IMR-90 (cell line): ENCODE measurements around the gene B3GAT3. TPM values are rescaled to one million over a fixed set of nuclear protein-coding genes. Genes with fewer than 3 reads are reported as not detected.
"Not testable (repeated sequence)": the region's sequence is repeated elsewhere in the genome, so short reads cannot be mapped to it uniquely, and the experiment has no call there.

Experiments used
- ATAC-seq: fragments of 200-7000 bp; cut with Tn5 transposase; 2 replicates; pipeline ENCODE4 v1.9.1; 2020; ENCODE audit warnings: low read depth, mild to moderate bottlenecking, moderate library complexity
- BruUV-seq: library from RNA; stranded (reverse); fragments of 400-500 nt; replicated peaks from 2 replicates; lab custom pipeline; 2021; lab: Mats Ljungman, UMichigan
- CTCF ChIA-PET: fragments of 300-600 bp; formaldehyde crosslinking; extraction: SDS; loops from one replicate; lab custom pipeline; 2021; ENCODE audit warnings: antibody characterized with exemption; lab: Yijun Ruan, JAX
- POLR2A ChIA-PET: fragments of 300-600 bp; sonication (Branson Sonifier 250); formaldehyde crosslinking; loops from one replicate; lab custom pipeline; 2022; ENCODE audit warnings: antibody characterized with exemption; ENCODE audit not compliant: unreplicated experiment; lab: Charles Lee
- DNase-seq: peaks from one replicate; pipeline ENCODE4 v3.0.0; 2013
- H2AFZ ChIP-seq: replicated peaks from 2 replicates; pipeline ENCODE3; 2013; ENCODE audit warnings: low read length, mild to moderate bottlenecking; ENCODE audit not compliant: poor library complexity
- H2AK5ac ChIP-seq: 2 replicates; pipeline ENCODE4 v1.6.1; 2013; ENCODE audit warnings: low read depth, low read length, inconsistent platforms
- H2AK9ac ChIP-seq: replicated peaks from 2 replicates; pipeline ENCODE3; 2013; ENCODE audit warnings: mild to moderate bottlenecking, low read depth, low read length, moderate library complexity; ENCODE audit not compliant: poor library complexity
- H2BK120ac ChIP-seq: 2 replicates; pipeline ENCODE4 v1.6.1; 2013; ENCODE audit warnings: low read depth, low read length, inconsistent platforms
- H2BK15ac ChIP-seq: 3 replicates; pipeline ENCODE4 v1.6.1; 2013; ENCODE audit warnings: low read depth, low read length, inconsistent platforms
- H2BK20ac ChIP-seq: 2 replicates; pipeline ENCODE4 v1.6.1; 2013; ENCODE audit warnings: low read depth, mild to moderate bottlenecking, inconsistent platforms, low read length, moderate library complexity
- H2BK5ac ChIP-seq: 2 replicates; pipeline ENCODE4 v1.6.1; 2013; ENCODE audit warnings: mild to moderate bottlenecking, low read depth, low read length, inconsistent platforms; ENCODE audit not compliant: poor library complexity, severe bottlenecking
- H3K14ac ChIP-seq: replicated peaks from 2 replicates; pipeline ENCODE4 v1.6.1; 2013; ENCODE audit warnings: low read depth, low read length, inconsistent platforms
- H3K18ac ChIP-seq: 2 replicates; pipeline ENCODE4 v1.6.1; 2013; ENCODE audit warnings: low read depth, low read length, control low read depth
- H3K23ac ChIP-seq: 2 replicates; pipeline ENCODE4 v1.6.1; 2013; ENCODE audit warnings: low read depth, low read length, inconsistent platforms
- H3K27ac ChIP-seq: 2 replicates; pipeline ENCODE4 v1.5.1; 2013; ENCODE audit warnings: mild to moderate bottlenecking, control low read depth, low read length; ENCODE audit not compliant: insufficient read depth
- H3K27me3 ChIP-seq: 2 replicates; pipeline ENCODE4 v1.6.1; 2013; ENCODE audit warnings: low read length; ENCODE audit not compliant: control insufficient read depth, insufficient read depth
- H3K36me3 ChIP-seq: 2 replicates; pipeline ENCODE4 v1.6.1; 2013; ENCODE audit warnings: low read length, mixed read lengths; ENCODE audit not compliant: control insufficient read depth, insufficient read depth
- H3K4ac ChIP-seq: 2 replicates; pipeline ENCODE4 v1.6.1; 2013; ENCODE audit warnings: low read depth, low read length, inconsistent platforms
- H3K4me1 ChIP-seq: 2 replicates; pipeline ENCODE4 v1.6.1; 2013; ENCODE audit warnings: low read length, mixed read lengths; ENCODE audit not compliant: control insufficient read depth, insufficient read depth
- H3K4me2 ChIP-seq: 2 replicates; pipeline ENCODE4 v1.6.1; 2013; ENCODE audit warnings: low read depth, mild to moderate bottlenecking, control low read depth, low read length, moderate library complexity
- H3K4me3 ChIP-seq: 2 replicates; pipeline ENCODE4 v1.5.1; 2013; ENCODE audit warnings: low read depth, mild to moderate bottlenecking, control low read depth, low read length, moderate library complexity; ENCODE audit not compliant: insufficient read depth
- H3K56ac ChIP-seq: 2 replicates; pipeline ENCODE4 v1.6.1; 2013; ENCODE audit warnings: low read length, inconsistent platforms; ENCODE audit not compliant: insufficient read depth; ENCODE audit errors: extremely low read depth
- H3K79me1 ChIP-seq, 2 experiments: 2 replicates each; pipeline ENCODE4 v1.6.1; 2013; ENCODE audit warnings: low read length in 2 of 2, inconsistent platforms in 1 of 2, low read depth in 1 of 2
- H3K9ac ChIP-seq: 2 replicates; pipeline ENCODE4 v1.6.1; 2013; ENCODE audit warnings: low read depth, low read length, control low read depth
- H3K9me1 ChIP-seq: 2 replicates; pipeline ENCODE4 v1.6.1; 2013; ENCODE audit warnings: low read length, inconsistent platforms; ENCODE audit not compliant: insufficient read depth
- H3K9me3 ChIP-seq: 2 replicates; pipeline ENCODE4 v1.6.1; 2013; ENCODE audit warnings: low read length; ENCODE audit not compliant: control insufficient read depth, insufficient read depth
- H4K20me1 ChIP-seq: 2 replicates; pipeline ENCODE4 v1.6.1; 2013; ENCODE audit warnings: low read length, inconsistent platforms; ENCODE audit not compliant: insufficient read depth
- H4K5ac ChIP-seq: 2 replicates; pipeline ENCODE4 v1.6.1; 2013; ENCODE audit warnings: mild to moderate bottlenecking, low read depth, low read length, control low read depth
- H4K8ac ChIP-seq, 2 experiments: 2 replicates each; pipeline ENCODE4 v1.6.1; 2013; ENCODE audit warnings: low read depth in 2 of 2, low read length in 2 of 2, control low read depth in 1 of 2, inconsistent platforms in 1 of 2
- H4K91ac ChIP-seq: 2 replicates; pipeline ENCODE4 v1.6.1; 2013; ENCODE audit warnings: low read depth, low read length, inconsistent platforms; ENCODE audit not compliant: insufficient read depth
- WGBS, 2 experiments: methylation state at CpG; one replicate each; pipeline versions ENCODE4 v1.1.5 to v1.1.7; 2013; ENCODE audit warnings: missing lambda C conversion rate in 2 of 2; ENCODE audit not compliant: insufficient read length in 1 of 2; ENCODE audit errors: extremely low coverage in 2 of 2; 5-methylcytosine and 5-hydroxymethylcytosine counted together
- dilution Hi-C: fragments of 300-500 bp; cut with HindIII; formaldehyde crosslinking; loops from one replicate; pipeline ENCODE4 v1.14.3; 2018; ENCODE audit warnings: low sequenced_read_pairs; ENCODE audit not compliant: unreplicated experiment
- in situ Hi-C: fragments of 300-500 bp; cut with MboI; formaldehyde crosslinking; loops from 3 replicates; pipeline ENCODE4 v1.14.3; 2019; ENCODE audit warnings: low sequenced_read_pairs, inconsistent platforms, mixed read lengths
- intact Hi-C: fragments of 100-400 bp; cut with micrococcal nuclease; formaldehyde crosslinking; loops from 2 replicates; pipeline ENCODE4 v1.10.0; 2022
- polyA plus RNA-seq, 3 experiments: library from polyadenylated mRNA; depleted of rRNA; stranded (reverse); fragments of >200 nt; gene quantifications; 2 replicates each; pipeline ENCODE4 v1.2.3, GENCODE V29; 2012; ENCODE audit warnings: low replicate concordance in 1 of 3
- total RNA-seq: library from RNA; depleted of rRNA; stranded (reverse); fragments of >200 nt; gene quantifications from 2 replicates; pipeline ENCODE4 v1.2.3, GENCODE V29; 2012

B3GAT3 gene
- total and polyA plus RNA-seq, 2 of the 4 experiments (the other 2 are of a cell fraction), result 10.4 to 38.4 TPM

GRCh38 chr11:62650283-62650682 is 28.5 kb upstream of the B3GAT3 start:
- H3K4ac ChIP-seq, H3K4me1 ChIP-seq, H2BK15ac ChIP-seq, H3K9me1 ChIP-seq, H2AK5ac ChIP-seq, H2BK5ac ChIP-seq, H3K23ac ChIP-seq, dilution Hi-C loops, H2AFZ ChIP-seq, H3K14ac ChIP-seq, H3K9ac ChIP-seq, BruUV-seq, intact Hi-C loops, H3K4me3 ChIP-seq, H4K5ac ChIP-seq, H3K27me3 ChIP-seq, H3K4me2 ChIP-seq, ATAC-seq, H3K27ac ChIP-seq, H4K8ac ChIP-seq, H4K91ac ChIP-seq, H2BK20ac ChIP-seq, in situ Hi-C loops, H2AK9ac ChIP-seq, DNase-seq, H3K18ac ChIP-seq, H3K56ac ChIP-seq, H3K9me3 ChIP-seq, H2BK120ac ChIP-seq, CTCF ChIA-PET: not testable (repeated sequence)
- WGBS, 2 experiments, result 100% methylated on average over 4 of the region's 12 CpGs; no CpG with 5 or more reads in 1 of the 2 experiments
- Histone ChIP-seq H4K20me1 (peaks cover 13% of the 10 kb centered on the region), H3K79me1 (peaks cover 6 to 49% of the 10 kb centered on the region in 2 experiments), H3K36me3 (peaks cover 24% of the 10 kb centered on the region)
- POLR2A ChIA-PET, result interaction anchor here (1.3 kb wide), 1 partner anchor 15 kb away, joined by 5 read pairs; the partner anchor contains the start of gene CSKMT
